Activated CD8-positive, alpha-beta memory T cell treated with anti-CD3 and anti-CD28 coated beads, Interleukin-2, amount 50 U/mL, for 4 hours (primary cell): ENCODE data around the gene ADAMTS16.

ENCODE experiments used
- DNase-seq: peaks from one replicate; pipeline ENCODE4 v3.0.0-alpha.2; 2020

ADAMTS16 gene

DNA sequence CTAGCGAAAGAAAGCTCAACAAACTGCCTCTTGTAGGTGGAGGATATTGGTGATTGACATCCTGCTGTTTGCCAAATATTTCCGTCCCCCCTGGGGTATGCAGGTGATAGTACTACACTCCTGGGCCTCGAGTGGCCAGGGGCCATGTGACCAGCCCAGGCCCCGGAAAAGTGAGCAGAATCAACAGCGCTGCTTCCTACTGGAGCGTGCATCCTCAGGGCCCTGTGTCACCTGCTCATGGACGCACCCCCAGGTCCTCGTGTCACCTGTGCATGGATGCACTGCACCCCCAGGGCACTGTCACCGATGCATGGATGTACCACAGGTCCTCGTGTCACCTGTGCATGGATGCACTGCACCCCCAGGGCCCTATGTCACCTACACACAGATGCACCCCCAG is 43.8 kb downstream of the ADAMTS16 start:
- no peak for DNase-seq

GRCh38 chr5:5188376-5189050 is 48.4 kb downstream of the ADAMTS16 start:
- no peak for DNase-seq

DNA sequence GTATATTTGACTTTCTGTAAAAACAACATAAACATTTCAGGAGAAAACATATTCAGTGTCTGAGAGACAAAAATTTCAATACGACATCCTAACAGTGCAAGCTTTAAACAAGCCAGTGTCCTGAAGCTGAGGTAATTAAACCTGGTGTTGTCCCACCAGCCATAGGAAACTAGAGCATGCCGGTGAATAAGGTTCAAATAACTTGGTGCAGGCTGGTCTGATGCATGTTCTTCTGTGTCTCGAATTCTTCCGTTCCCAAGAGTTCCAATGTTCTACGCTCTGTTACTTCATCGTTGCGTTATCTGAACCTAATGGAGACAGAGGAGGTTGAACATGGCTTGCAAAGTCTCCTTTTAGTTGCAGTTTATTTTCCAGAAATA is 48.9 kb downstream of the ADAMTS16 start:
- DNase-seq = no peak

GRCh38 chr5:5191906-5192305 is 51.8 kb downstream of the ADAMTS16 start:
- DNase-seq = no peak

DNA sequence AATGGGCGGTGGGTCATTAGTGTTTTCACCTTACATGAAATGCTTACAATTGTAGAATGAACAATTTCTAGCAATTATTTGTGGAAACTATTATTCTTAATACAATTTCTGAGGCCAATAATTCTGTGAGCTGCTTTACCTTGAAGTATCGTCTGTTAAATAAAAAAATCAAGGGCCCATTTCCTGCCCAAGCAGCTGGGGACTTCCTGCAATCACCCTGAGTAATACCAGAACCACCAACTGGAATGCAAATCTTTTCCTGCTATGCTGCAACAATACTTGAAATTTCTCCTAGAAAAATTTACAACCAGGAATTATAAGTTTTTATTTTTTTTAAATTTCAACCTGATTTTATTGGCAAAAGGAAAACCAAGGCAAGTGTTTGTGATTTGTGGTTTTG is 52.6 kb downstream of the ADAMTS16 start:
- DNase-seq = no peak

DNA sequence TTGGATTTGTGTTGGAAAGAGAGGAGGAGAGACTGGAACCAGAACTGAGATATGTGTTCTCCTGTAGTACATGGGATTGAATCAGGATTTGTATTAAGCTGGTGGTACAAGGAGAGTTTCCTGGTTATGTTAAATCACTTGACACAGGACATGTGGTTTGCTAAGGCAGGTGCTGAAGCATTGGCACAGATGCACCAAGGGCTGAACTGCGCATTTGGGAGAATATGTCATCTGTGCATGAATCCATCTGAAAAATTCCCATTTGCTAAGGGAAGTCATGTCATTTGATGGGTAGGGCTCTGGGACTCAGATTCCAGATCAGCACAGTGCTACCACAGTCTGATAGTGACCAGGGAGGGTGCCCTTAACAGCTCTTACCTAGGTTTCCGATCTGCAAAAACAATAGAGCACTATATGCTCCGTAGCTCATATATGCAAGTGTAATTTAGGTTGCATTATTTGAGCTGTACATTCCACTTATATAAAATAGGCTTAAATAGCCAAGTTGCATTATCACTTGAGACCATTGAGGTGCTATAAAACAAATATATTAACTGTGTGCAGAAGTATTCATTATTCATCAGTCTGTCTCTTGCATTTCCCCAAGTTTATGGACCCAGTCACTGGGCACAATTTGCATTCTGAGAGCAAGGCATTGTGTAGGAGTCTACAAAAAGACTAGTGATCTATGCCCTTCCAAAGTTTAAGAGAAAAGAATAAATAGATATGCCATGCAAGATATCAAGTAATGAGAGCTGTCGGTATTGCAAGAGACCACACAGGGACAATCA is 55.2 kb downstream of the ADAMTS16 start:
- DNase-seq = no peak

- no peak for DNase-seq
Measured at GRCh38 chr5:5198135-5198534, 58.0 kb downstream of the ADAMTS16 start.

- DNase-seq = no peak
Measured at GRCh38 chr5:5198815-5199214, 58.7 kb downstream of the ADAMTS16 start.

DNA sequence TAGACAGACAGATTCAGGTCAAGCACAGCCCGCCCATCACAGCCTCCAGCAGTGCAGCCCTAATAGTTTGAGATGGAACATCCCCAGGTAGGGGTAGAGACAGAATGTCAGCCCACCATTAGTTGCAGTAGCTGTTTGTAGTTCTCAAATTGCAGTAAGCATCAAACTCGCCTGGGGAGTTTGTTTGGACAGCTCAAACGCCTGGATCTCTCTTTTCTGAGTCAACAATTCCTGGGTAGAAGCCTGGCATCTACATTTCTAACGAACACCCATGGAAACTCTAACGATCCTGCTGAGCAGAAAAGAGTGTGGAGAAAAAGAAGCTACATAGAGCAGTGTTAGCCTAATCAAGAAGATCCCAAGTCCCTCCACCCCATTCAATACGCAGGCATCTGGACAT is 59.4 kb downstream of the ADAMTS16 start:
- DNase-seq = no peak

- DNase-seq = no peak
Measured at GRCh38 chr5:5200133-5200532, 60.0 kb downstream of the ADAMTS16 start.

DNA sequence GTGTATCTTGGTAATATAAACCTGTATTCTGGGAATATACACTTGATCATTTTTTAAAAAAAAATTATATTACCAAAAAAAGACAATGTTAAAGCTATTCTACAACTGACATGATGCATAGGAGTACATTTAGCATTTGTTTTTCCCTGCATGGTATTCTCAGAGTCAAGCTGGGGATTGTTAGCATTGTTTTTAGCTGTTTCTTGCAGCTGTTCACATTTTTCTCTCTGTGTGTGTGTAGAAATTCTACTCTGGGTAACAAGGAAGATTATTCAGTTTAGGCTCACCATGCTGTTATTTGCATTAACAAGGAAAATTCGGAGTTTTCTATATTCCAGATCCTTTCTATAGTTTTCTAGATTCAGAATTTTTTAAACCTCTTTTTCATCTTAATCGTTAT is 62.2 kb downstream of the ADAMTS16 start:
- DNase-seq = no peak

DNA sequence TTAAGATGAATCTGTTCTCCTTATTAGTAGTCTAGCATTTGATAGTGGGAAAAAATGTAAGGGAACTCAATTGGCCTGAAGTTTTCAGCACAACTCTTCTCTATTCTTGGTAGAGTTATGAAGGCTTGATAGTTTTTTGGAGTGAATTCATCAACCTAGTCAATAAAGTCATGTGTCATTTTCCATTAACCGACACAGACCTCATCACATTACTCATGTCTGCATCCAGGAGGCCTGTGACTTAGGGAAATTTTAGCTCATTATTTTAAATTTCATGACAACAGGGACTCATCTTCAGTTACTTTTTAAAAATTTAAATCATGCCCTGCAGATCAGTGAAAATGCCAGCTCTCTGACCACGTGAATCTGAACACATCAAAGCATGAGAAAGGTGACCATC is 63.3 kb downstream of the ADAMTS16 start:
- DNase-seq = no peak

- DNase-seq = no peak
Measured at GRCh38 chr5:5207828-5208227, 67.7 kb downstream of the ADAMTS16 start.

GRCh38 chr5:5209089-5209488 is 69.0 kb downstream of the ADAMTS16 start:
- no peak for DNase-seq

GRCh38 chr5:5209510-5210286 is 69.6 kb downstream of the ADAMTS16 start:
- no peak for DNase-seq

DNA sequence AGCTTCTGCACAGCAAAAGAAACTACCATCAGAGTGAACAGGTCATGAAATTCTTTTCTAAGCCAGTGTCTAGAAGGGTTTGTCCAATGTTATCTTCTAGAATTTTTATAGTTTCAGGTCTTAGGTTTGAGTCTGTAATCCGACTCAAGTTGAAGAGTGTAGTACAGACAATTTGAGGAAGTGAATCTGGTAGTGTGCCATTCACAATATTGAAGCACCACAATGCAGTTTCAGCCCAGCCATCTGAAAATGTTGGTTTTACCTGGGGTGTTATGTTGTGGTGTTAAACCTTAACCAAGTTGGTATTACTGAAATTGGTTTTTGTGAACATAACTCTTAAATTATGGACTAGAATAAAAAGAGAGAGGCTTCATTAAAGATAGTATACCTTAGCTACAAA is 77.2 kb downstream of the ADAMTS16 start:
- no peak for DNase-seq

DNA sequence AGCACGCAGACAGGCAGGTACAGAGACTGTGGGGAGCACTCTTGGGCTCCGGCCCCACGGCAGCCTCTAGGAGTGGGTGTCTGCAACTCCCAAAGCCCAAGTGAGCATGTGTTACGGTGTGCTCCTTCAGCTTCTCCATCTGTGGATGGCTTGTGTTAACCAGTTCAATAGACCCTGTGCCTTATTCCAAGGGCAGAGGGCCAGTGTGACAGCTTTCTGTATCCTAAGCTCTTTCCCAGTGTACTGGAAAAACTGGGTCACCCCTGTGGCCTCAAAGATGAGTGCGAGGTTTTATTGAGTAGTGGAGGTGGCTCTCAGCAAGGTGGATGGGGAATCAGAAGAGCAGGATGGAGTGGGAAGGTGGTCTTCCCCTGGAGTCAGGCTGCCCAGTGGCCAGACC is 78.3 kb downstream of the ADAMTS16 start:
- DNase-seq = no peak

DNA sequence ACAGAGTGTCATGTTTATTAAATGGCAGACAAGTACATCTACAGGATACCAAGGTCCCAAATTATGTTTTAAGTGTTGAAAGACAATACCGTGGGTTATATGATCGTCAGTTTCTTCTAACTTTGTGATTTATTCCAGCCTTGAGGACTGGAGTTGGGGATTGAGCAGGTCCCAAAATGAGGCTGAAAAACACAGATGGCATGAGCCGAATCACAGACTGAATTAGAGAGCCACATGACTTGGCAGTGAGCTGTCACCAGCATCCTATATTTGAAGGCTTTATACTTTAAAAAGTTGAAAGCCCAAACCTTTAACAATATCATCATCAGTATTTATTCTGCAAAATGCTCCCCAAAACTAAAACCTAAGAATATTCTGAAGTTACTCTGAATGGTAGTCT is 79.4 kb downstream of the ADAMTS16 start:
- DNase-seq = no peak

DNA sequence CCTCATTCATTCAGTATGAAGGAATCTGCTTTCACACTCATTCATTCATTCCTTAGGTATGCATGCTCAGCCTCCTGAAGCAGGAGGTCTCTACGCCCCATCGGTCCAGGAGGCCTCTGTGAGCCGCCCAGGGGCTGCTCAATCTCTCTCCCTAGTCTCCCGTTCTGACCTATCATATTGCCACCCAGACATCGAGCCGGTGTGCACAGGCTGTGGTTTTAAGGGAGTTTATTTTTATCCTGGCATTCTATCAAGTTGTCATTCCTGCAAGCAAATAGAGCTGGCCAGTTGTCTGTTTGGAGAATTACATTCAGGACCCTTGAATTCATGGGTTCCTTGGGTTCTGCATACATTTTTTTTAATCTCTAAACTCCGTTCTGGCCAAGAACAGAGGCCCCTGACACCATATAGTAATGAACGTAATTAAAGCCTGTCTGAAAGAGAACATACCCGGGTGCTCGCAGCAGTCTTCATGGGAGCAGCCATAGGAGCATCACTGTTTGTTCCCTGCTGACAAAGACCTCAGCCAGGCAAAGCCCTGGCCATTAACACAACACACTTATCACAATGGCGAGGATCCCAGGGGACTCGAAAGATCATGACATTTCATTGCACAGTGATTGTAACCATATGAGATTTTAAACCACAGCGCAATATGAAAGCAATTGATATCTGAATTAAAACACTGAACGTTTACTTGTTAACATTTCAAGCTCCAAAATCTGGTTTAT is 80.9 kb downstream of the ADAMTS16 start:
- DNase-seq = no peak

- no peak for DNase-seq
Measured at GRCh38 chr5:5221724-5222123, 81.6 kb downstream of the ADAMTS16 start.

DNA sequence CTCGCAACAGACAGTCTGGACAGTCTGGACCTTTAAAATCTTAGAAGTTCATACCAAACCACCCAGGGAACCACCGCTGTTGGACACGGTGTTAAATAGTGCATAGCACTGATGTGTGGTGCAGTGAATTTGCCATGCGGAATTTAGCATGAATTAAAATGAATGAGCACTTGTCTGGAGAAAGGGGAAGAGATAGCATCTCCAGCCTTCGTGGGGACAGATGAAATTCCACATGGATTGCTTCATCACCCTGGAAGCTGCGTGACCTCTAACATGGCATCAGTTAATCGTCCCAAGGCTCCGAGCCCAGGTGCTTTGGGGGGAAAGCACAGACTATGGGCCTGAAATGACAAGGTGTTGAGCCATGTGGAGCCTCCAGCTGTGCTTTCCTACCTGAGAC is 91.4 kb downstream of the ADAMTS16 start:
- DNase-seq = no peak

- no peak for DNase-seq
Measured at GRCh38 chr5:5234912-5235311, 94.8 kb downstream of the ADAMTS16 start.

DNA sequence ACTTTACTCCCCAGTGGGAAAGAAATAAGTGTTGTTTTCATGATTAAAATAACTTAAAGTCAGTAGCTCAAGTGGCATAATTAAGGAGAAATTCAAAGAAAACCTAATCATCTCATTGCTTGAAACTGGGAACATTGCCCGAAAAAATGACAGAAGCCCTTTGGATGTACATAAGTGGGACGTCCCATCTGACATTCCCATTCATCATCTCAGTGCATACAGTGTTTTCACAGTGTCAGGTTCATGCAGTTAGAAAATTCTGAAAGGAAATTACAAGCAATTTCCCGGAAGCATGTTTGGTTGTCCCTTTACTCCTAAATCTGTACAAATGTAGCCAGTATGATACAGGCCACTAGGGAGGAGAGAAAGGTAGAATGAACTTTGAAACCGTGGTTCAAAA is 95.6 kb downstream of the ADAMTS16 start:
- no peak for DNase-seq
